ENCODE results near the gene CBARP.

- TF ChIP-seq ARNT (IDR thresholded peaks at IDR 0.05) (no peak), POLR2A (conservative IDR thresholded peaks at IDR 0.05) (no peak), NCOA4 (IDR thresholded peaks at IDR 0.05; ENCODE audit: partially characterized antibody) (no peak), SMARCA4 (IDR thresholded peaks at IDR 0.05) (no peak), EHMT2 (IDR thresholded peaks at IDR 0.05) (no peak), CTCFL (IDR thresholded peaks at IDR 0.05; ENCODE audit: borderline replicate concordance, insufficient read depth, low read depth, low read length, poor library complexity, severe bottlenecking) (no peak), SMARCA5 (IDR thresholded peaks at IDR 0.05) (no peak)
Observed at GRCh38 chr19:1277061-1277460, 39.3 kb upstream of the CBARP start.

Data from K562 (cell line).